K562 (cell line): ENCODE data around the gene GPX6. TPM values are rescaled to one million over a fixed set of nuclear protein-coding genes. Genes with fewer than 3 reads are reported as not detected.

Experiments
- CC2D1A ChIP-seq: fragments of 450-650 bp; IDR thresholded peaks from 2 replicates; pipeline ENCODE4 v1.6.1; 2017; ENCODE audit warnings: mild to moderate bottlenecking
- CXXC5 ChIP-seq: fragments of 250-450 bp; sonication (Bioruptor Pico); IDR thresholded peaks from 2 replicates; pipeline ENCODE4 v1.8.0; 2022; ENCODE audit warnings: inconsistent platforms, mild to moderate bottlenecking, moderate library complexity
- DNMT1 ChIP-seq: fragments of 450-650 bp; IDR thresholded peaks from 2 replicates; pipeline ENCODE4 v1.6.1; 2016; ENCODE audit warnings: antibody characterized with exemption, mild to moderate bottlenecking
- E2F3 ChIP-seq: fragments of 250-450 bp; sonication (Bioruptor Pico); IDR thresholded peaks from 2 replicates; pipeline ENCODE4 v1.4.0; 2020; ENCODE audit warnings: mild to moderate bottlenecking
- GATAD2A ChIP-seq: fragments of 450-650 bp; IDR thresholded peaks from 2 replicates; pipeline ENCODE4 v1.6.1; 2017
- GATAD2B ChIP-seq: fragments of 450-650 bp; IDR thresholded peaks from 2 replicates; pipeline ENCODE4 v1.6.1; 2017; ENCODE audit warnings: mild to moderate bottlenecking, borderline replicate concordance
- GTF2B ChIP-seq: IDR thresholded peaks from 2 replicates; pipeline ENCODE4 v1.6.1; 2011; ENCODE audit not compliant: insufficient read length; ENCODE audit errors: extremely low read depth
- HDAC1 ChIP-seq, 2 experiments: fragments of 450-650 bp; IDR thresholded peaks; 2 replicates each; pipeline ENCODE4 v1.6.1; 2016 to 2017; ENCODE audit warnings: inconsistent platforms in 1 of 2, mild to moderate bottlenecking in 1 of 2, moderate library complexity in 1 of 2
- IFI16 ChIP-seq: fragments of 250-450 bp; sonication (Bioruptor Pico); IDR thresholded peaks from 2 replicates; pipeline ENCODE4 v2.1.2; 2022; ENCODE audit warnings: mild to moderate bottlenecking, inconsistent platforms
- ILK ChIP-seq: fragments of 450-650 bp; IDR thresholded peaks from 2 replicates; pipeline ENCODE4 v1.6.1; 2016; ENCODE audit warnings: missing genetic modification characterization, low read depth, mild to moderate bottlenecking, missing compliant biosample characterization, moderate library complexity, borderline replicate concordance
- L3MBTL2 ChIP-seq: fragments of 450-650 bp; IDR thresholded peaks from 2 replicates; pipeline ENCODE4 v1.6.1; 2016; ENCODE audit warnings: mild to moderate bottlenecking, moderate library complexity
- NELFE ChIP-seq: IDR thresholded peaks from 2 replicates; pipeline ENCODE4 v1.6.1; 2011; ENCODE audit warnings: mild to moderate bottlenecking; ENCODE audit not compliant: insufficient read depth, insufficient read length
- POU5F1 ChIP-seq: fragments of 150-350 bp; IDR thresholded peaks from 2 replicates; pipeline ENCODE4 v1.6.1; 2014; ENCODE audit warnings: borderline replicate concordance, low read length, low read depth, mild to moderate bottlenecking; ENCODE audit not compliant: partially characterized antibody
- RNF2 ChIP-seq: sonication (generic); IDR thresholded peaks from 2 replicates; pipeline ENCODE4 v1.6.1; 2016
- RNF219 ChIP-seq: fragments of 250-450 bp; sonication (Bioruptor Pico); IDR thresholded peaks from 2 replicates; pipeline ENCODE4 v1.5.0; 2022; ENCODE audit warnings: mild to moderate bottlenecking
- SRSF3 ChIP-seq: fragments of 200-400 bp; formaldehyde crosslinking; IDR thresholded peaks from 2 replicates; pipeline ENCODE4 v1.6.1; 2016; ENCODE audit warnings: mild to moderate bottlenecking, low read length, moderate library complexity; ENCODE audit not compliant: insufficient read depth
- XRCC5 ChIP-seq: fragments of 200-400 bp; formaldehyde crosslinking; IDR thresholded peaks from 2 replicates; pipeline ENCODE4 v1.6.1; 2017; ENCODE audit warnings: low read depth, mild to moderate bottlenecking, low read length
- ZMIZ1 ChIP-seq, 2 experiments: fragments of 150-350 bp in 1 of 2; IDR thresholded peaks; 2 replicates each; pipeline ENCODE4 v1.6.1; 2012 to 2016; ENCODE audit warnings: low read depth in 2 of 2, low read length in 2 of 2, mild to moderate bottlenecking in 1 of 2, moderate library complexity in 1 of 2
- ZNF263 ChIP-seq: sonication (generic); formaldehyde crosslinking; IDR thresholded peaks from 2 replicates; pipeline ENCODE4 v1.8.0; 2022; ENCODE audit warnings: mild to moderate bottlenecking, missing genetic modification reagents, borderline replicate concordance
- ZNF778 ChIP-seq: fragments of 450-650 bp; formaldehyde crosslinking; IDR thresholded peaks from 2 replicates; pipeline ENCODE4 v1.4.0; 2020; ENCODE audit warnings: mild to moderate bottlenecking, moderate library complexity
- ZZZ3 ChIP-seq: fragments of 450-650 bp; IDR thresholded peaks from 2 replicates; pipeline ENCODE4 v1.6.1; 2016; ENCODE audit warnings: antibody characterized with exemption, mild to moderate bottlenecking, moderate library complexity
- polyA plus RNA-seq, 8 experiments: library from polyadenylated mRNA; depleted of rRNA in 4 of 8; stranded (reverse) in 5 of 8; unstranded in 3 of 8; fragments of >200 nt; fragmentation: Nextera tagmentation in 2 of 8; fragmentation: Illumina TruSeq in 1 of 8; extraction: Ambion mirVana in 2 of 8; extraction: Trizol in 1 of 8; gene quantifications; 2 replicates each; pipeline versions ENCODE4 v1.2.1 to v1.2.3, GENCODE V29; 2011 to 2014; ENCODE audit warnings: inconsistent platforms in 1 of 8, missing spikeins in 1 of 8
- total RNA-seq, 7 experiments: library from RNA; depleted of rRNA in 6 of 7; stranded (reverse); fragments of >200 nt in 6 of 7; fragmentation: Illumina TruSeq in 2 of 7; extraction: Trizol in 2 of 7; gene quantifications; 2 replicates each; pipeline versions ENCODE4 v1.2.1 to v1.2.3, GENCODE V29; 2011 to 2021; ENCODE audit warnings: low replicate concordance in 1 of 7

GPX6 gene
- total and polyA plus RNA-seq, 9 of the 15 experiments (the other 6 are each of a cell fraction or from before 2014, with no cell fraction given) = not detected

GRCh38 chr6:28553986-28554881 lies 38.6 kb upstream of the GPX6 start (continued):
- TF ChIP-seq ZNF778 (CRISPR knock-in tag) (no peak), ZMIZ1 (IDR thresholded peaks at IDR 0.05; ENCODE audit: low read depth in 2 of 2, low read length in 2 of 2) (no peak), IFI16 (CRISPR knock-in tag) (no peak), L3MBTL2 (peak; percentile 87), POU5F1 (no peak), ZNF263 (CRISPR knock-in tag) (no peak), ILK (no peak), ZZZ3 (no peak), RNF2 (peak; percentile 65; the same call in 1 of the 2 replicates), GATAD2B (no peak), RNF219 (peak; percentile 62; the same call in 1 of the 2 replicates), GTF2B (no peak), GATAD2A (no peak), CC2D1A (no peak; the same call in 1 of the 2 replicates), CXXC5 (peak; percentile 83), DNMT1 (no peak), SRSF3 (no peak), E2F3 (peak; percentile 62; the same call in 1 of the 2 replicates), XRCC5 (no peak), HDAC1 (IDR thresholded peaks at IDR 0.05) (peak in 1 of 2 experiments; percentile 63; a peak in 1 of 4 replicates), NELFE (no peak)
